GM21367 (cell line): ENCODE results near the gene TFAP2C.
"Not testable (repeated sequence)": the region's sequence is repeated elsewhere in the genome, so short reads cannot be mapped to it uniquely, and the experiment has no call there.

Source experiments
- ATAC-seq: cut with Tn5 transposase; IDR thresholded peaks from one replicate; pipeline ENCODE4 v1.9.1; 2021; ENCODE audit not compliant: unreplicated experiment

TFAP2C gene

DNA sequence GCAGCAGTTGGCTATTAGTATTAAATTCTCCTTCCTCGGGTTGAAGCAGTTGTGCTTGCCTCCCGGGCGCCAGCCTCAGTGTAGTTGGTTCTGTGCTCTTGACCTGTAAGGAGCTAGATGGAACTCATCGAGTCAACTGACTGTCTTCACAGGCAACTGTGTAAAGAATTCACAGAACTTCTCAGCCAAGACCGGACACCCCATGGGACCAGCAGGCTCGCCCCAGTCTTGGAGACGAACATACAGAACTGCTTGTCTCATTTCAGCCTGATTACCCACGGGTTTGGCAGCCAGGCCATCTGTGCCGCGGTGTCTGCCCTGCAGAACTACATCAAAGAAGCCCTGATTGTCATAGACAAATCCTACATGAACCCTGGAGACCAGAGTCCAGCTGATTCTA, 8.5 kb downstream of the TFAP2C start:
- no peak for ATAC-seq

DNA sequence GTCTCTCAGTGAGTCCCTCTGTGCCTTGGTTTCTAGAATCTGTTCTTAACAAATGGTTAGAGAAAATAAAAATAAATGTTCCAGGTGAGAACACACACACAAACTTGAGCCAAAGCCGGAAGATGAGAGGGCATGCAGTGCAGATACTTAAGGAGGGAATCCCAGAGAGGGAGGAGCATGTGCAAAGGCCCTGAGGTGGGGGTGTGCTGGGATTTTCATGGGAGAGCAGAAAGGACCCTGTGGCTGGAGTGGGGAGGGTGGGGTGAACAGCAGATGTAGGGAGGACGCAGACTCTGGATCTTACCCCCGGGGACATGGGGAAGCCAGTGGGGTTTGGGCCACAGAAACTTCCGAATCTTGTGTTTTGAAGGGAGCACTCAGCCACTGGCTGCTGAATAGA, 17.5 kb downstream of the TFAP2C start:
- ATAC-seq: no peak

DNA sequence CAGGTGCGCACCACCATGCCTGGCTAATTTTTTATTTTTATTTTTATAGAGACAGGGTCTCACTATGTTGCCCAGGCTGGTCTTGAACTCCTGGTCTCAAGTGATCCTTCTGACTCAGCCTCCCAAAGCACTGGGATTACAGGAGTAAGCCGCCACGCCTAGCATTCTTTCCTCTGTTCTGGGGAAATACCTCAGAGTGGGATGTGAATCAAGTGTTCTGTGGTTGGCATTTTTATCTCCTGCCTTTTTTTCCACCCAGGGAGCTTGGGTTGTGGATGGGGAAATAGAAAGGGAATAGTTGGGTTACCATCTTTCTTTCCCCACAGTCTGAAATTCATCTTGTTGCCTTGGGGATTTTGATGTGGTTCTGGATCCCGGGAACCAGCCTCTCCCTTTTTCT, 24.1 kb downstream of the TFAP2C start:
- no peak for ATAC-seq

DNA sequence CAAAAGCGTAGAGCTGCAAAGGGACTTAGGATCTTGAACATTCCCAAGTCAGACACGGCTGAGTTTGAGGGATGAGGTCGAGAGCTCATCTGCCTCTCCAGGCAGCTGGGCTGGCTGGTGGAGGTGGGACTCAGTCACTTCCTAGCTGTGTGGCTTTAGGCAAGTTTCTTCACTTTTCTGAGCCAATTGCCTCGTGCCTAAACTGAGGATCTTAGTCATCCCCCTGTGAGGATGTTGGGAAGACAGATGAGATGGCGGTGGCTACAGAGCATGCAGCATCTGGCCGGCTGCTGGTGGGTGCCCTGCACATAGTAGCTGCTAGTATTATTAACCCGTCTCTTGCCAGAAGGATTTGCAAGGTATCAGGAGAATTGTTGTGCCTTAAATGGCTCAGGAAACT, 27.5 kb downstream of the TFAP2C start:
- no peak for ATAC-seq

DNA sequence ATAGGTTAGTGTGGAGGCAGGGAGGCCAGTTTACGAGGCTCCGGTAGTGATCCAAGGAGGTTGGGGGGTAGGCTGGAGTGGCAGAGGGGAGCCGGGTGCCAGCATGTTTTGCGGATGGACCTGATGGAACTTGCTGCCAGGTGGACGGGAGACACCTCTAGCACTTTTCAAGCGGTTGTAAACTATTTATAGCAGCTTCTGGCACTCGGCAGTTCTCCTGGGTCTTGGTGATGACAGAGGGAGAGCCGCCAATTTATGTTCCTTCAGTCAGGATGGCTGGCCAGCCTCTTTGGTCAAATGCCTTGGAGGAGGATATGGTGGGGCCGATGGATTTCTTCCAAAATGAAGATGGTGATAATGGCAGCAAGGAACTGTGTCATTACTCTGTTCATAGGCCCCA, 28.8 kb downstream of the TFAP2C start:
- no peak for ATAC-seq

DNA sequence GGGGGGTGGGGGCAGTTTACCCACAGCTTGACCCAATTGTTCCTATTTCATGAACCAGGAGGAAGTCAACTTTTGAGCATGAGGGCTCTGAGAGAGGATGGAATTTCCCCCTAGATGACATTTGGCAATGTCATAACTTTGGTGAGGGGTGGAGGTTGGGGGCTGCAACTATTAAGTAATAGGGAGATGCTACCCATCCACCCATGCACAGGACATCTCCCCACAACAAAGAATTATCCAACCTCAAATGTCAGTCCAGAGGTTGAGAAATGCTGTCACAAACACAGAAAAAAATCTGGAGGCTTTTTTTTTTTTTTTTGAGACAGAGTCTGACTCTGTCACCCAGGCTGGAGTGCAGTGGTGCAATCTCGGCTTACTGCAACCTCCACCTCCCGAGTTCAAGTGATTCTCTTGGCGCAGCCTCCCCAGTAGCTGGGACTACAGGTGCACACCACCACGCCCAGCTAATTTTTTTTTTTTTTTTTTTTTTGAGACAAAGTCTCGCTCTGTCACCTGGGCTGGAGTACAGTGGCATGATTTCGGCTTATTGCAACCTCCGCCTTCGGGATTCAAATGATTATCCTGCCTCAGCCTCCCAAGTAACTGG, 29.3 kb downstream of the TFAP2C start:
- not testable (repeated sequence) for ATAC-seq

DNA sequence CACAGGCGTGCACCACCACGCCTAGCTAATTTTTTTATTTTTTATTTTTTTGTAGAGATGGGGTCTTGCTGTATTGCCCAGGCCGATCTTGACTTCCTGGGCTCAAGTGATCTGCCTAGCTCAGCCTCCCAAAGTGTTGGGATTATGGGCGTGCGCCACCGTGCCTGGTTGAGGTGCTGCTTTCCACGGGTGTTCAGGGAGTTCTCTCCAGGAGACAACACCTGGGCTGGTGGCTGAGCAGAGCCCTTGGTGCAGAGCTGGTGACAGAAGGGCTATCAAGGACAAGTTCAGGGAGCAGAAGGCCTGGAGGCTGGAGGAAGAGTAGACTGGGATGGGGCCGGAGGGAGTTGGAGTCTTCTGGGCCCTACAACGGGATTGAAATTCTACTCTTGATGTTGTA, 34.6 kb downstream of the TFAP2C start:
- no peak for ATAC-seq

DNA sequence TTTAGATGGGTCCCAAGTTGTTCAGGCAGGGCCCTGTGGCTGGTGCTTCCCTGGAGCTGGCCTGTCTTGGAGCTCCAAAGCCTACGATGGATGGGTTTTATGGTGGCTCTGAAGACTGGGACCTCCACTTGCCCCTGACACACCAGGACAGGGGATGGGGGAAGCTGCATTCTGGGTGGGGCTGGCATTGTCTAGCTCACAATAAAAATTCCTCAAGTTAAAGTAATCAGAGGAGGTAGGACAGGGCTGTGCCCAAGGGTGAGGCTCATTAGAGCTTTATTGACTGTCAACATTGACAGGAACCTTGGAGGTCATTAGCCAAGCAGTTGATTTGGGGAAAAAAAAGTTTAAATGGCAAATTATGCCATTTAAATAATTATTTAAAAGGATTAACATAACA, 35.7 kb downstream of the TFAP2C start:
- no peak for ATAC-seq

DNA sequence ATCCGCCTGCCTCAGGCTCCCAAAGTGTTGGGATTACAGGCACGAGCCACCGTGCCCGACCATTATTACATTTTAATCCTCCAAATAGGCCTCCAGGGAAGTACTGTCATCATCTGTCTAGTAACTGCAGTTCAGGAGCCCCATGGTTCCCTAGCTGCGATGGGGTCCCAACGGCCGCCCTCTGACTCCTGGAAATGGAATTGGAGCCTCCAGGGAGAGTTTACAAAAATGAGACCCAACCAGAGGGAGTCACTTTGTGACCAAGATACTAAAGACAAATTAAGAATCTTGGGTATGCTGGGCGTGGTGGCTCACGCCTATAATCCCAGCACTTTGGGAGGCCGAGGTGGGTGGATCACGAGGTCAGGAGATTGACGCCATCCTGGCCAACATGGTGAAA, 36.7 kb downstream of the TFAP2C start:
- no peak for ATAC-seq

DNA sequence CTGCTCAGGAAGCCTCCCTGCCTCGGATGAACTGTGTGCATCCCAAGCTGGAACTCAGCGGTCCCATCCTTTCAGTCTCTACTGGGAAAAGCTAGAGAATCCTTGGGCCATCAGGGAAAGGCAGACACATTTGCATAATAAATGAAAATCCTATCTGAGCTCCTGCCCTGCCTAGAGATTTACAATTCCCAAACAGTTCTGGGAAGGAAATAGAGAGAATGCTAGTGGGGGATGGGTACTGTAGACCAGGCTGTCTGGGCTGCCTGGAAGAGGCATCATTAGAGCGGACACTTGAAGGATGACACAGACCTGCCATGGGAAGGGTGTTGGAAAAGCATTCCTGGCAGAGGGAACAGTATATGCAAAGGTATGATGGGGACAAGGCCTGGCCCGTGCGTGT, 44.3 kb downstream of the TFAP2C start:
- ATAC-seq: no peak

DNA sequence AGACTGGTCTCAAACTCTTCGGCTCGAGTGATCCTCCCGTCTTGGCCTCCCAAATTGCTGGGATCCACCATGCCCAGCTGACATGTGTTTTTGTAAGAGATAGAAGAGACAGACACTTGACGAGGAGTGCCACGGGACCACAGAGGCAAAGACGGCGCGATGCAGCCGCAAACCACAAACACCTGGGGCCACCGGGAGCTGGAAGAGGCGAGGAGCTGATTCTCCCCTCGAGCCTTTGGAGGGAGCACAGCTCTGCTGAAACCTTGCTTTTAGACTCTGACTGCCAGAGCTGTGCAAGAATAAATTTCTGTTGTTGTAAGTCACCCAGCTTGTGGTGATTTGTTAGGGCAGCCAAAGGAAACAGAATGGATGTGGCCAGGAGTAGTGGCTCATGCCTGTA, 46.9 kb downstream of the TFAP2C start:
- no peak for ATAC-seq

DNA sequence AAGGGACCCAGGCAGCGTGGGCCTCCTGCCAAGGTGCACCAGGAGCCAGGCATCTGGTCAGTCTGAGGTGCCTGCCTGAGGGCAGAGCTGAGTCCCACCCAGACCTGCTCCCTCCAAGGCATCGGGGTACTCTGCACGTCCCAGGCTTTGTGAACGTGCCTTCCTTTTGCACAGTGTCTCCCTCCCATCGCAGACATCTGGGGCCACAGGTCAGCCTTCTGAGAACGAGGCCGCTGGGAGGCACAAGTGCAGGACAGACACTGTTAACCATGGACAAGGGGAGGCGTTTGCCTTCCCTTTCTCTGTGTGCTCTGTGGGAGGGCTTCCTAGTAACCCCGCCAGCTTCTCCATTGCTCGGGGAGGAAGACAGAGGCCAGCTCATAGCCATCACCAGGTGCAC, 47.6 kb downstream of the TFAP2C start:
- ATAC-seq: no peak

DNA sequence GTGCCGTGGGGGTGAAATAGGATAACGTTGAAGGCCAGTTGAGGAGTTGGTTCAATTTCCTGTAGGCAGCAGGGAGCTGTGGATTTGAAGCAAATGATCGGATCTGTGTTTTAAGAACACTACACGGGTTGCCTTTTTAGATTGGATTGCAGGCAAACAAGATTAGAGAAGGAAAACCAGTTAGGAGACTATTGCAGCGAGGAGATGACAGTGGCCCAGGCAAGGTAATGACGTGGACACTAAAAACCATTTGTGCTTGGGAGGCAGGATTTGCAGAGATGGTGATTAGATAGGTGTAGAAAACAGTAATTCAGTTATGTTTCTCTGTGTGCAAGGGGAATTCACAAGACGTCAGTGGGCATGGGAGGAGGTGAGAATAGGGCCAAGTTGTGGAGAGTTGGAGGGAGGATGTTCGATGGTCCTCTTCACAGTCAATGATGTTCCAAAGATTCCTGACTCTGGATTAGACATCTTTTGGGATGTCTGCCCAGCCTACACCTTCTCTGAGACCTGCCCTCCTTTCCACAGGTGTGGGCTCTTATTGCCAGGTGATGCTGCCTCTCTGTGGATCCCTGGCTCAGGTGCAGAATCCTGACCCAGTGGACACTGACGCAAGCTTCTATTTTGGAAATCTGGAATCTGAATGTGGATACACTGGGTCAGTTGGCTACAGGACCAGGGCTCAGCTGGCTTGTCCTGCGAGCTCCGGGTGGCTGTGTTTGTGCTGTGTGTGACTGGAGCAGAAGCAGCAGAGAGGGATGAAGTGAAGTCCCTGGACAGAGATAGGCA, 54.2 kb downstream of the TFAP2C start:
- no peak for ATAC-seq

DNA sequence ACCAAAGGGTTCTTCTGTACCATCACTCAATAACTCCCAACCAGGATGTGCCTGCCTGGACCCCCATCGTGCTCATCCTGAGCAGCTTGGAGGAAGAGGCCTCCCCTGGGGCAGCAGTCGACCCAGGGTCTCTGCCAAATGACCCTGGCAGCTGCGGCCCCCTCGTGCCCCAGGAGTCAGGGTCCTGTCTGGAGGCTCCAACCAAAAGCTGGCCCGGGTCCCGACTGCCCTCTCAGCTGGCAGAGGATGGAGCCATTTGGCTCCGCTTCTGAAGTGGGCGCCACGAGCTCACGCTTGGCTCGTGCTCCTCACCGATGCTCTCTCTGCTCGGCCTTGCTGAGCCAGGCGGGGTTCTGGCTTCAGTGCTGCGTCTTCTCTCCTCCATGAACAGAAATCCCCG, 56.8 kb downstream of the TFAP2C start:
- no peak for ATAC-seq

DNA sequence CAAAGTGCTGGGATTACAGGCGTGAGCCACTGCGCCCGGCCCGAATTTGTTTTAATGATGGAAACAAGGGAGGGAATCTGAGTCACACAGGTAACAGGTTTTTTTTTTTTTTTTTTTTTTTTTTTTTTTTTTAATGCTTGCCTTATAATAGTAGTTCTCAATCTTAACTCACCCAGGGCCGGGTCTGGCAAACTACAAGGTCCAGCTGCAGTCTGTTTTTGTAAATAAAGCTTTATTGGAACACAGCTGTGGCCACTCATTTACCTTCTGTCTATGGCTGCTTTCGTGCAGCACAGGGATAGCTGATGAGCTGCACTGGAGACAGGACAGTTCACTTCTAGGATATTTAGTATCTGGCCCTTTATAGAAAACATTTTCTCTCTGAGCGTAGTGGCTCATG, 58.0 kb downstream of the TFAP2C start:
- ATAC-seq: no peak

DNA sequence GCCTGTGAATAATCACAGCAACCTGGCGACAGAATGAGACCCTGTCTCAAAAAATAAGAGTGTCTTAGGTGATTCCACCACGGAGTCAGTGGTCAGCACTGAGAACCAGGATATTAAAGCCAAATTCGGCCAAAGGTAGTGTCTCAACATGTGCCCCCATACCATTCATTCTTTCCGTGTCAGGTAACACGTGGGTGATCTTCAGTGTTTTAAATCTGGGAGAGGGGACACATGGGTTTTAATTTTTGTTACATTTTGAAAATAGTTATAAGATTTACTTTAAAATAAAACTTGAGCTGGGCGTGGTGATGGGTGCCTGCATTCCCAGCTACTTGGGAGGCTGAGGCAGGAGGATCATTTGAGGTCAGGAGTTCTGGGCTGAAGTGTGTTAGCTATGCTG, 59.0 kb downstream of the TFAP2C start:
- no peak for ATAC-seq
